CD1c-positive myeloid dendritic cell (primary cell): Measurements from ENCODE around the gene NKIRAS2.
A peak's percentile ranks its signal among the peaks of the same experiment; 100 is the strongest.
"Not testable (repeated sequence)": the region's sequence is repeated elsewhere in the genome, so short reads cannot be mapped to it uniquely, and the experiment has no call there.

Experiments used
- DNase-seq: peaks from one replicate; pipeline ENCODE4 v3.0.0-alpha.2; 2016; ENCODE audit errors: extremely low spot score

NKIRAS2 gene

DNA sequence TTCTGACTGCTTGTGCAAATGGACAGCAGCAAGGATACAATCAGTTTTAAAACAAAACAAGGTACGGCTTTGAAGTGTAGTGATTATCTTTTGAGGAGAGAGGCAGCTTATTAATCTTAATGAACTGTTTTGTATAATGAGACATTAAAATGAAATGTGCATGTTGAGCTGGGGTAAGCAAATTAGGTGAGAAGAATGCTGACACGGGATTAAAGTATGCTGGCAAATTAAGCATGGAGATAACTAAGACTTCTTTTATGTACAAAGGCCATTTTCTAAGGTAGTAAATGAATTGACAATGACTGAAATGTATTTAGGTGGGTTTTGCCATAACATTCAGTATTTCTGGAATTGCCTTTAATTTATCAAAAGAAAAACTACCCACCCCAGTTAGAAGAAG lies 21.4 kb upstream of the NKIRAS2 start:
- no peak for DNase-seq

DNA sequence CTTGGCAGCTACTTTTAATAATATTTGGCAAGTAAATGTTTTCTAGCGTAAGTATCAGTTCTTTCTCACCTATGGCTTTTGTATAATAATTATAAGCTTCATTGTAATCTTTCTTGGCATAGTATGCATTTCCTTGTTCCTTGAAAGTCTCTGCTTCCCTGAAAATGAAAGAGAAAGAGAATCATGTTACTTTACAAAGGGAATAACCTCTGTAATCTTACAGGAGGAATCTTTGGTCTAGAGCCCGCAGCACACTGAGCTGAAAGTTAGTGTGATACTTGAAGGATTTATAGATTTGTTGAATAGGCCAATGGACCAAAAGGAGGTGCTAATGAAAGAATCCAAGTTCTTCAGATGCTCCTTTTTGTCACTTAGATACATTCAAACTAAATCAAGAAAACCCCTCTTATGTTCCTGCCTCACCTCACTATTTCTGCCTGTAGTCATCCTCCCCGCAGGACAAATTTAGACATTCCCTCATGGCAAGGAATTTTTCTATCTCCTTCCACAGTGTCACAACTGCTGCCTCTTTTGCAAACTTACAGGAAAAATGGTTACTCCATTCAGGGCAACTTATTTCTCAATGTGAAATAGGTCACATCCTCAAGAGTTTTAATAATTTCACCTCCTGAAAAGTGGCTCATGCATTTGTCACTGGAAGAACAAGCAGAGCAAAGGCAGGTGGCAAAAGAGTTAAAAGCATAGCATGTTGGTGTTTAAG lies 19.3 kb upstream of the NKIRAS2 start:
- DNase-seq, result no peak

GRCh38 chr17:42001729-42002128 lies 18.2 kb upstream of the NKIRAS2 start:
- DNase-seq, result no peak

GRCh38 chr17:42002175-42002791 lies 17.6 kb upstream of the NKIRAS2 start:
- DNase-seq, result no peak

DNA sequence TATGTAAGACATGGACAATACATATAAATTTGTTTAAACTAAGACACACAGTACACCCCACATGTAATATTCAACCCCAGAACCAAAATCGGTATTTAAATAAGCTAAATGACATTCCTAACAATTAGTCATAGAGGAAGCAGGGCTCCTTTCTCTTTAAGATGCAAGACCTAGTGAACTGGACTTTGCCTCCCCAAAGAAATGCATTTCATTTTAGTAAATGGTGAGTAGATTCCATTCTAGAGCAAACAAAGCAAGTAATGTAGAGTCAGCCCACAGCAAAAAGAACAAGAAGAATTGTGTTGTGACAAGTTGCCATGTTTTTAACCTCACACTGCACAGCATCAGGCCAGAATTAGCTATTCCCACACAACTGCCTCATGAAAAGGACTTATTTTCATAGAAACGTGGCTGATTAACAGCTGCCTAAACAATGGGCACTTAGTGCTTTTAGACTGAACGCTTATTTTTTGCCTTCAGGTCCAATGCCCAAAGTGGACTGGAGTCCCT lies 17.0 kb upstream of the NKIRAS2 start:
- DNase-seq, result no peak

DNA sequence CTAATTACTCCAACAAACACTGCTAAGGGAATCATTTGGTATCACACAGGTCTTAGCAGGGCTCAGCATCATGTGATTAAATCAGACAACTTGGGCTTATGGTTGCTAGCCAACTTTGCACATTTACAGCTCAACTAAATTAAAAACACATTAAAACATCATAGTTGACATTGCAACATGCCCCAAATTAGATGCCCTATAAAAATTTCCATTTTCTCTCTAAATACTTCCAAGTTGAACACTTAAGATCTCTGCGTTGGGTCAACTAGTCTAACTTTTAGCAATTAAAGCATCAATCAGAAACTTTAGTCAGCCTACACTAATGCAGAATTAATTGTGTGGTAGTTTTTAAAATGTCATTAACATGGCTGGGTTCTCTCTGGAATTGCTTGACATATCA lies 14.7 kb upstream of the NKIRAS2 start:
- no peak for DNase-seq

DNA sequence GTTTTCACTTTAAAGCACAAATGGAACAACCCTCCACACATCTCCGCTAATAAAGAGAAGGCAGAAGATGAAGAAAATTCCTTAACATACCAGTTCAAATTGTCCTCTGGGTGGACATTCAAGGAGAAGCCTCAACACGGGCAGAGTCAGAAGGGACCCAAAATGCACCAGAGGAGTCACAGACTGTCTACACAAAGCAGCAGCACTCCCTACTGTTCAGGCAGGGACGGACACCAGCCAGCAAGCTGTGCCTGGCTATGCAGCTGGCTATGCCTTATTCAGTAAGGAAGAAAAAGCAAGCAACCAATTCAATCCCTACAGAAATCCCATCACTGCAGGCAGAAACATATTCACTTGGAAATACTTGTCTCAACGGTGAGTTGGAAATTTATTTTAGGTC lies 10.7 kb upstream of the NKIRAS2 start:
- no peak for DNase-seq

DNA sequence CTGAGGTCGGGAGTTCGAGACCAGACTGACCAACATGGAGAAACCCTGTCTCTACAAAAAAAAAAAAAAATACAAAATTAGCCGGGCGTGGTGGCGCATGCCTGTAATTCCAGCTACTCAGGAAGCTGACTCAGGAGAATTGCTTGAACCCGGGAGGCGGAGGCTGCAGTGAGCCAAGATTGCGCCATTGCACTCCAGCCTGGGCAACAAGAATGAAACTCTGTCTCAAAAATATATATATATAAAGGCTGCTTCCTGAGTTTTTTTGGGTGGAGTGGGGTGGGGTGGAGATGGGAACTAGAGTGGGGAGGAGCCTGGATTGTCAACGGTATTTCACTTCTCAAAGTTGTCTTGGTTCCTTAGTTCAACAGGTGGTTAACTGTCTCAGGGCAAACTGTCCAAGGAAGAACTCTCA lies 9.6 kb upstream of the NKIRAS2 start:
- DNase-seq, result peak; percentile 70

DNA sequence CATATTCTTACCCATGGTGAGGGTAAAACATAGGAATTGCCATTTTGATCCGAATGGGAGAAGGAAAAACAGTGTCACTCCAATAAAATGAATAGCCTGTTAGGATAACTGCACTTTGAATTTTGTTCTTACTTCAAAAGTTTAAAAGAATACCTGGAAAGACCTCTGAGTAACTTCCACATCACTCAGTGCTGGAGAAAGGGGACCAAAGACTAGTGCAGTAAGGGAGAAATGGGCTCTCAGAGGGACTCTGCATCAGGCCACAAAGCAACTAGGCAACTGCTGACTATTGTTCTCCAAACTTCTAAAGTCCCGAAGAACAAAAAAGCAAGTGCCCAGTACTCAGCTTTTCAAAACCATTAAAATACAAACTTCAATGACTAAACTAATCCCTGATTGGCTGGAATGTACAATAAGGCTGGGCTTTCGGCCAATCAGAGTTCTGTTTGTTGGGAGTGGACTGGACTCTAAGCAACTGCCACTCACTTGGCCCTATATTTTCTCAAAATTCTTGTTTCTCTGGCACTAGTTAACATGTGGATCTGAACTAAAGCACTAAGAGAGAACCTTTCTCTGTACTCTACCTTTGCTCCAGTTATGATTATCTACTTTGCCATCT lies 8.9 kb upstream of the NKIRAS2 start:
- peak; percentile 59 for DNase-seq

GRCh38 chr17:42012363-42012762 lies 7.5 kb upstream of the NKIRAS2 start:
- not testable (repeated sequence) for DNase-seq

DNA sequence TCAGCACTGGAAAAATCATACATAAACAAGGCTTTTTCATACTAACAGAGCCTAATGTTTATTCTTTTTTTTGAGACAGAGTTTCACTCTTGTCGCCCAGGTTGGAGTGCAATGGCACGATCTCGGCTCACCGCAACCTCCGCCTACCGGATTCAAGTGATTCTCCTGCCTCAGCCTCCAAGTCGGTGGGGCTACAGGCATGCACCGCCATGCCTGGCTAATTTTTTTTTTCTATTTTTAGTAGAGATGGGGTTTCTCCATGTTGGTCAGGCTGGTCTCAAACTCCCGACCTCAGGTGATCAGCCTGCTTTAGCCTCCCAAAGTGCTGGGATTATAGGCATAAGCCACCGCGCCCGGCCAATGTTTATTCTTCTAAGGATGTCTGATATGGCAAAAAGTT lies 6.2 kb upstream of the NKIRAS2 start:
- DNase-seq, result not testable (repeated sequence)

- DNase-seq, result peak; percentile 56
These were observed 3.5 kb upstream of the NKIRAS2 start for GRCh38 chr17:42016411-42016831.

DNA sequence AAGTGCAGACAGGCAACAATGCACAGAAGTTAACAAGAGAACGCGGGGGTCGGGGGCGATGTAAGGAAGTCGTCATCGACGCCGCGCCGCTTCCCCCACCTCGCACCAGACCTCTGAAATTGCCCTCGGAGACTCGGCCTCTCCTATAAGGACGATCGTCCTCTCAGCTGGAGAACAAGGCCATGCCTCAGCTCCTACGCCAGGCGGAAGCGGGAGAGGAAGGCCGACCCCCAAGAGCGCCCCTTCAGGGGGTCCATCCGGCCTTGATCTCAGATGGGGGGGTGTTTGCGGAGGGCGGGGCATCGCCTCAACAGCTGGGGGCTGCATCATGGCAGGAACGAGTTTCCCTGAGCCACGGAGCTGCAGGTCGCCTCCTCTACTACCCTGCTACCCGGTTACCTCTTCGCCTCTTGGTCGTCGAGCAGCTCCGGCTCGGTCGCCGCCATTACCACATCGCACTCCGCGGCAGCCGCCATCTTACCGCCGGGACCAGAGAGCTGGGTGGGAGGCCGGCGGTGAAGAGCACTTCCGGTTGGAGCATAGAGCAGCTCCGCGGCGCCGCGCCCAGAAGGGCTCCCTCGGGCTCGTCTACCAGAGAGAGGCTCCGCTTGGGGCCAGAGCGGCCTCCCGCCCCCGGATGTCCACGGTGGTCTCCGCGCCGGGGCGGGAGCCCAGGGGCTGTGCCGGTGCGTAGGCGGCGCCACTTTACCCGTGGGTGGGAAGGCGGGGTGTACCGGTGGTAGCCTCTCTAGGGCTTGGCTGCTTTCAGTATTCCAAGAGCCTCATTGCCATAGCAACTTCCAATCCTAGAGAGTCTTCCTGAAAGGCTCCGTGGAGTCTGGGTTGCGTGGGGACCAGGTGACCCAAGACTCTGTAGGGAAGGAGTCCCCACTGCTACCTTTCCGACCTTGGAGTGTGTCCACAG lies 2.7 kb upstream of the NKIRAS2 start, which contains the start of gene DNAJC7:
DNAJC7 (minus strand) TSS at position 499 of the 925 bp plus-strand sequence; CDS start at position 476, 23 bp downstream.
- peak; percentile 92 for DNase-seq

DNA sequence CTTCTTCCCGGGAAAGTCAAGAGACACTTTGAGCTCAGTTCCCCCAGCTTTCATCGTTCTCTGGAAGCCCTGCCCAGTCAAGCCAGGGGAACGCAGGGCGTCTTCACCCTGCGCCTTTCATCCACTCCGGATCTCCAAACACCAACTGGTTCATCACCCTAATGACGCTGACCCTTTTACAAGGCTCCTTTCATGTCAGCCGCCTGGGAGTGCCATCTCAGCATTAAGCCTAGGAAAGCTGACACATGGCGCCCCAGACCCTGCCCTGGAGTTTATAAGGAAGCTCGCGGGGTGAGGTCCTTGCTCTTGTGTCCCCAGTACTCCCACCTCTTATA lies 2.1 kb upstream of the NKIRAS2 start:
- peak; percentile 61 for DNase-seq

DNA sequence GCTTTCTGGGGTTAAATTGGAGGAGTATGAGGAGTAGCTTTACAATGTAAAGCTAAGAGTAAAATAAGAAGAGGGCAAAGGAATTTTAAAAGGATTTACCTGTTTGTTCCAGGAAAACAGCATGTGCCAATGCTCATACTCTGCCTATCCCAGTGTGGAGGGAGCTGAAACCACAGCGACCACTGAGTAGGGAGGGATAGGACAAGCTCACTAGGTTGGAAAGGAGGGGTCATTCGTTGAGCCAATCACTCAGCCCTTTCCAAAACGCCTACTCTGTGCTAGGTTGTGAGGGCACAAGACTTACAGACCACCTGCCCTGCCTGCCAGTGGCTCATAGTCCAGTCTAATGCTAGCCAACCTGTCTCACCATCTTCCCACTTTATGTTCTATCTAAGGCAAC lies 1.6 kb upstream of the NKIRAS2 start:
- no peak for DNase-seq

DNA sequence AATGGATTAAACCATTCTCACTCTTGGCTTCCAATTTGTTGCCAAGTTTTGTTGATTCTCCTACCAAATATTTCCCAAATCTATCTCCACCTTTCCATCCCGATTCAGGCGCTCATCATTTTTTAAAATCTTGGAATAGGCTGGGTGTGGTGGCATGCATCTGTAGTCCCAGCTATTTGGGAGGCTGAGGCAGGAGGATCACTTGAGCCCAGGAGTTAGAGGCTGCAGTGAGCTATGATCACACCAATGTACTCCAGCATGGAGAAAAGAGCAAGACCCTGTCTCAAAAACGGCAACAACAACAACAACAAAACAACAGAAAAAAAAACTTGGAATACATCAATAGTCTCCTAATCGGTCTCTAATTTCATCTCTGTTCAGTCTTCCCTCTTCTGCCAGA lies 902 bp upstream of the NKIRAS2 start:
- DNase-seq, result no peak

- DNase-seq, result peak; percentile 11
These were observed 955 bp downstream of the NKIRAS2 start for GRCh38 chr17:42020845-42021244.

DNA sequence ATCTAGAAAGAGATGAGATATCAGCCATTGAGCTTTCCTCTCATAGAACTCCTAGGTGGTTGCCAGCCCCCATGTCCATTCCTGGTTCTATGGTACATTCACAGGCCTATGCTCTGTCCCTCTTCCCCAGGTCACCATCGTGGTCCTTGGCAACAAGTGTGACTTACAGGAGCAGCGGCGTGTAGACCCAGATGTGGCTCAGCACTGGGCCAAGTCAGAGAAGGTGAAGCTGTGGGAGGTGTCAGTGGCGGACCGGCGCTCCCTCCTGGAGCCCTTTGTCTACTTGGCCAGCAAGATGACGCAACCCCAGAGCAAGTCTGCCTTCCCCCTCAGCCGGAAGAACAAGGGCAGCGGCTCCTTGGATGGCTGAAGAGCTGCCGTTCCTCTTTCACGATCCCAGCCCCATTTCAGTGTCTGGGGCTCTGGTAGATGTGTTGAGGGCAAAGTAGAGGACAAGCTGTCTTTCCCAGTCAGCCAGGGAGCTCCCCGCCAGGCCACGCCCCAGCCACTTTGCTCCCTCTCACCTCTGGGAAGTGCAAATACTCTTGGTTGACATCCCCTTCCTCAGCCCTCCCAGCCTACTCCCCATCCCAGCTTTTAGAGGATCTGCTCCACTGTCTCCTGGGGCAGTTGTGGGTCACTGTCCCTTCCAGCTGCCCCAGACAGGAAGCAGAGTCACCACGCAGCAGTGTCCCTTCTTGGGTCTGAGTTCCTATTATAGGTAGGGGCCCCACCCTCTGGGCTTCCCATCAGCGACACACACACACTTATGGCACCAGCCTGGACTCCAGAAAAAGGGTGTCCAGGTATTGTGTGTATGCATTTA lies 3.8 kb downstream of the NKIRAS2 start:
- DNase-seq, result peak; percentile 82

DNA sequence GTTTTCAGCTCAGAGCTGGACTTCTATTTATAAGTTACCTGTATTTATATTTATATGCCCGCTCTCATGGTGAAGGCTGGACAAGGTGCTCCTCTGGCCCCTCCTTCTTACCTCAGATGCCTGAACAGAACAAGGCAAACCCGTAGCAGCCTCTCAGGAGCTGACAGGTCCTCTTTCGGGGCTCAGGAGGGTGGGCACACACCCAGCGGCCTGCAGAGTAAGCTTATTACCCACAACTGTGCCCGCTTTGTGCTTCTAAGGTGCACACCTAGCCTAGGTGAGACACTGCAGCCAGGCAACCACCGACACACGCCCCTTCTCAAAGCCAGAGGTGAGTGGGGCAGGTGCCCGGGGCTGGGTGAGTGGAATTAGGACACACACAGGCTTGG lies 5.3 kb downstream of the NKIRAS2 start:
- DNase-seq, result no peak

GRCh38 chr17:42025936-42026335 lies 6.0 kb downstream of the NKIRAS2 start:
- no peak for DNase-seq
